T-cell (primary cell): ENCODE results near the gene SMU1. TPM values are rescaled to one million over a fixed set of nuclear protein-coding genes. Genes with fewer than 3 reads are reported as not detected.

ENCODE experiments used
- ATAC-seq, 4 experiments: fragments of 200-7000 bp in 3 of 4; fragments of 150-1000 bp in 1 of 4; cut with Tn5 transposase; replicated peaks in 1 of 4; 1 replicate in 3 of 4; 2 replicates in 1 of 4; pipeline ENCODE4 v1.10.0; 2021; ENCODE audit warnings: moderate library complexity in 3 of 4, mild to moderate bottlenecking in 2 of 4, moderate number of reproducible peaks in 1 of 4
- CTCF ChIA-PET, 2 donors: fragments of 300-600 bp; sonication (Branson Sonifier 250); formaldehyde crosslinking; loops; one replicate each; lab custom pipeline; 2022; ENCODE audit warnings: antibody characterized with exemption in 2 of 2; lab: Charles Lee
- POLR2A ChIA-PET, 2 donors: fragments of 300-600 bp; sonication (Branson Sonifier 250); formaldehyde crosslinking; loops; one replicate each; lab custom pipeline; 2022; ENCODE audit warnings: antibody characterized with exemption in 2 of 2; lab: Charles Lee
- DNase-seq, 35 experiments: peaks; one replicate each; pipeline versions ENCODE4 v3.0.0 to v3.0.0-alpha.2; 2013 to 2023
- H3K27ac ChIP-seq: one replicate; pipeline ENCODE4 v1.5.1; 2013; ENCODE audit warnings: low read length
- H3K27me3 ChIP-seq, 2 experiments: replicated peaks in 1 of 2; 1 replicate in 1 of 2; 2 replicates in 1 of 2; pipeline versions ENCODE4 v1.6.1 to v1.7.0; 2013; ENCODE audit warnings: low read length in 1 of 2, mixed read lengths in 1 of 2; ENCODE audit not compliant: control insufficient read depth in 2 of 2, insufficient read depth in 2 of 2; ENCODE audit errors: extremely low read depth in 1 of 2
- H3K36me3 ChIP-seq, 2 donors: 1 replicate in 1 of 2; 2 replicates in 1 of 2; pipeline versions ENCODE4 v1.6.1 to v1.7.0; 2013; ENCODE audit warnings: low read length in 1 of 2; ENCODE audit not compliant: control insufficient read depth in 2 of 2, insufficient read depth in 1 of 2; ENCODE audit errors: extremely low read depth in 1 of 2
- H3K4me1 ChIP-seq, 2 experiments: 1 replicate in 1 of 2; 2 replicates in 1 of 2; pipeline versions ENCODE4 v1.6.1 to v1.7.0; 2013; ENCODE audit warnings: low read length in 2 of 2, mixed read lengths in 1 of 2; ENCODE audit not compliant: insufficient read depth in 2 of 2, control insufficient read depth in 1 of 2; ENCODE audit errors: extremely low read depth in 1 of 2
- H3K4me3 ChIP-seq, 2 donors: 1 replicate in 1 of 2; 2 replicates in 1 of 2; pipeline versions ENCODE4 v1.5.1 to v1.7.0; 2013; ENCODE audit warnings: mild to moderate bottlenecking in 2 of 2, low read length in 1 of 2, moderate library complexity in 1 of 2; ENCODE audit not compliant: control insufficient read depth in 1 of 2; ENCODE audit errors: extremely low read depth in 1 of 2
- H3K9me3 ChIP-seq: 2 replicates; pipeline ENCODE4 v1.7.0; 2013
- H3K27ac Mint-ChIP-seq, 2 donors: one replicate each; pipeline ENCODE4 v1.8.0; 2020 to 2021; ENCODE audit warnings: mild to moderate bottlenecking in 2 of 2, mixed read lengths in 2 of 2
- H3K27me3 Mint-ChIP-seq, 2 donors: one replicate each; pipeline ENCODE4 v1.8.0; 2021 to 2022; ENCODE audit warnings: mixed read lengths in 2 of 2
- H3K36me3 Mint-ChIP-seq: one replicate; pipeline ENCODE4 v1.8.0; 2021; ENCODE audit warnings: mixed read lengths
- H3K4me1 Mint-ChIP-seq, 3 donors: one replicate each; pipeline ENCODE4 v1.8.0; 2020 to 2022; ENCODE audit warnings: mixed read lengths in 3 of 3, mild to moderate bottlenecking in 1 of 3
- H3K4me3 Mint-ChIP-seq, 3 donors: one replicate each; pipeline ENCODE4 v1.8.0; 2020 to 2022; ENCODE audit warnings: mild to moderate bottlenecking in 3 of 3, mixed read lengths in 3 of 3, moderate library complexity in 3 of 3
- H3K9me3 Mint-ChIP-seq, 3 donors: one replicate each; pipeline ENCODE4 v1.8.0; 2020 to 2022; ENCODE audit warnings: mixed read lengths in 3 of 3
- WGBS: methylation state at CpG from one replicate; pipeline ENCODE4 v1.1.5; 2013; ENCODE audit warnings: missing lambda C conversion rate; ENCODE audit not compliant: insufficient coverage; 5-methylcytosine and 5-hydroxymethylcytosine counted together
- total RNA-seq, 35 experiments: library from RNA in 6 of 35; stranded (reverse) in 6 of 35; fragments of 120-200 nt in 1 of 35; gene quantifications; one replicate each; pipeline versions ENCODE4 v1.2.1 to v1.2.4 and lab custom pipeline; 2013 to 2026

SMU1 gene
- total RNA-seq, 5 donors from 2014 or later (not counting 1 experiment from before 2014, with no cell fraction given) = 22.6 to 25.5 (median 24.4) TPM

GRCh38 chr9:32991897-32992594 is 84.4 kb downstream of the SMU1 start:
- ChIA-PET CTCF (no interaction called here), POLR2A (no interaction called here)
- Histone ChIP-seq H3K36me3 (peaks cover 4 to 53% of the 10 kb centered on the region in 2 donors), H3K27ac (no peak overlapping the region), H3K4me3 (no peak overlapping the region), H3K4me1 (no peaks in the 10 kb centered on the region), H3K9me3 (no peaks in the 10 kb centered on the region), H3K27me3 (no peaks in the 10 kb centered on the region)
- peaks cover 25 to 51% (median 28%) of the 10 kb centered on the region in 3 donors for H3K4me1 Mint-ChIP-seq
- H3K27me3 Mint-ChIP-seq = no peaks in the 10 kb centered on the region
- no peaks in the 10 kb centered on the region for H3K9me3 Mint-ChIP-seq
- ATAC-seq (no peak), DNase-seq (no peak)
- peaks cover 68% of the 10 kb centered on the region for H3K36me3 Mint-ChIP-seq
- WGBS = 100% methylated on average over 1 of the region's 6 CpGs
- no peak overlapping the region for H3K4me3 Mint-ChIP-seq
- no peak overlapping the region for H3K27ac Mint-ChIP-seq

Other genes with a start within 250 kb of the SMU1 start
- gene APTX, start 75.0 kb downstream of the SMU1 start, total RNA-seq = 10 to 100 TPM; 22.4 to 29.7 (median 24.1) TPM
- gene DNAJA1, start 51.4 kb downstream of the SMU1 start, total RNA-seq = 100 to 1,000 TPM in 2 of 5 donors, 10 to 100 TPM in 3; 66.5 to 170 (median 69.9) TPM
- gene B4GALT1, start 90.7 kb upstream of the SMU1 start, total RNA-seq = 10 to 100 TPM; 33.2 to 85.3 (median 44.1) TPM
- gene SPINK4, start 163.5 kb upstream of the SMU1 start, total RNA-seq = not detected
- gene BAG1, start 188.0 kb upstream of the SMU1 start, total RNA-seq = 10 to 100 TPM; 59.4 to 69.9 (median 62.4) TPM
- gene CHMP5, start 188.4 kb upstream of the SMU1 start, total RNA-seq = 10 to 100 TPM; 20.5 to 32.1 (median 30.8) TPM
- 10 to 100 TPM; 41.5 to 55.8 (median 48.5) TPM for gene NFX1, start 213.8 kb upstream of the SMU1 start, total RNA-seq